COLO668 (cell line): ENCODE measurements around the gene MDM4.
"Not testable (repeated sequence)": the region's sequence is repeated elsewhere in the genome, so short reads cannot be mapped to it uniquely, and the experiment has no call there.

Experiments
- DNase-seq: peaks from one replicate; lab custom pipeline; 2025; ENCODE audit not compliant: unreplicated experiment; lab: John Stamatoyannopoulos, UW

Gene MDM4, protein sequence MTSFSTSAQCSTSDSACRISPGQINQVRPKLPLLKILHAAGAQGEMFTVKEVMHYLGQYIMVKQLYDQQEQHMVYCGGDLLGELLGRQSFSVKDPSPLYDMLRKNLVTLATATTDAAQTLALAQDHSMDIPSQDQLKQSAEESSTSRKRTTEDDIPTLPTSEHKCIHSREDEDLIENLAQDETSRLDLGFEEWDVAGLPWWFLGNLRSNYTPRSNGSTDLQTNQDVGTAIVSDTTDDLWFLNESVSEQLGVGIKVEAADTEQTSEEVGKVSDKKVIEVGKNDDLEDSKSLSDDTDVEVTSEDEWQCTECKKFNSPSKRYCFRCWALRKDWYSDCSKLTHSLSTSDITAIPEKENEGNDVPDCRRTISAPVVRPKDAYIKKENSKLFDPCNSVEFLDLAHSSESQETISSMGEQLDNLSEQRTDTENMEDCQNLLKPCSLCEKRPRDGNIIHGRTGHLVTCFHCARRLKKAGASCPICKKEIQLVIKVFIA

DNA sequence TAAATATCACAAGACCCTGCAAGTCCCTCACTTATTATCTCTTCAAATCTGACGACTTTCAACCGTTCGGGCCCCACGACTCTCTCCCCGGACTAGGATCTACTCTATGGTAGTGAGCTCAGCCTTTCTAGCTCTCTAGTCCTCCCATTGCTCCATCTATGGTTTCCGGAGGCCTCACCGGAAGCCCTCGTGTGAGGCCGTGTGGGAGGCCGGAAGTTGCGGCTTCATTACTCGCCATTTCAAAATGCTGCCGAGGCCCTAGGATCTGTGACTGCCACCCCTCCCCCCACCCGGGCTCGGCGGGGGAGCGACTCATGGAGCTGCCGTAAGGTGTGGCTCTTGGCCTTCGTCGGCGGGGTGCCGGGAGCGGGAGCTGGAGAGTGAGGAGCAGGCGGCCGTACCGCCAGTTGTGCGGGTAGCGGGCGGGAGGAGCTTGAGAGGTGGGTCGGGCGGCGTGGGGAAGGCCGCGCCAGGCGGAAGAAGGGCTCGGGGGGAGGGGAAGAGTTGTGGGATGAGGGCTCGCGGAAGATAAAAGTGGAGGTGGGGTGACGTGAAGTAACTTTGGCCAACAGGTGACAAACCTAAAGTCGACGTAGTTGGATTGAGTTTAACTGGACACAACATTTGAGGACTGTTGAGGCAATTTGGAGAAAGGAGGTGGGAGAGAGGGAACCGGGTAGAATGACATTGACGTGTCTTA, at the start of gene MDM4:
Gene MDM4, plus strand, starts transcription at position 227 of the 700 bp plus-strand sequence. CDS start 9,113 bp downstream, outside the sequence.
- DNase-seq: peak; percentile 97

DNA sequence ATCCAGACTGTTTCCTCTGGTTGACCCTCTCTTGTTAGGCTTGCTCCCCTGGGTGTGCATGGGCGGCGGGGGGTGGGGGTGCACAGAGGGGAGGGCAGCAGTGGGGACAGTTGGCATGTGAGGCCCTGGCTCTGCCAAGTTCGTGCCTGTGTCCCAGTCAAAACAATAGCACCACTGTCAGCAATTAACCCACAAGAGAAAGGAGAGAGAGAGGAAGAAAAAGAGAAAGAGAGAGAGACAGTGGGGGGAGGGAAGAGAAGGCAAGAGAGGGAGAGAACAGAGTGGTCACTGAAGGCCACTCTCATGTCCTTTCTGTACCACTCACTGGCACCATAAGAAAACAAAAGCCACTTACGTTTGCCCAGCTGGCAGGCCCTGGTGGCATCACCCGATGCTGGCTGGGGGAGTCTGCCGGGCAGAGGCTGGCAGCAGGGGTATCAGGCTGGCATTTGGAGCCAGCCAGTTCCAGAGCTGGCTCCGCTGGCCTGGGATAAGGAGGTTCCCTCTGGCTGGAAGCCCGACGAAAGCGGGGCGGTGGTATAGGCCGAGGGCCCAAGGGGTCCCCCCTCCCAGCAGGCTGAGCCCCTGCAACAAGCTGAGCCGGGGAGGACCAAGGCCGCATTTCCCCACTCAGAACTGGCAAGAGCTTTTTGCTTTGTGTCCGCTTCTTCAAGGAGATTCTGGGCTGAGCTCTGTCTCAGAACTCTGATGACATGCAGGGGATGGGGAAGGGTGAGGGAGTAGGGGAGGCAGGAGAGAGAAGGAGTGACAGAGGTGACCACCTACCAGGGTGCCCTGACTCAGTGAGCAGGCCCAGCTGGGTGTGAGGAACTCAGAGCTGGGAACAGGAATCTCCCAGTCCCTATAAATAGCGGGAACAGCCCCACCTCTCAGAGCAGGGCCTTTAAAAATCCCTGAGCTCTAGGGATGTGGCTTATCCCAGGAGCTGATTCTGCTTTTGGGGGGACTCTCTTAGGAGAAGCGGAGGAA, 49.5 kb upstream of the MDM4 start:
- no peak for DNase-seq

DNA sequence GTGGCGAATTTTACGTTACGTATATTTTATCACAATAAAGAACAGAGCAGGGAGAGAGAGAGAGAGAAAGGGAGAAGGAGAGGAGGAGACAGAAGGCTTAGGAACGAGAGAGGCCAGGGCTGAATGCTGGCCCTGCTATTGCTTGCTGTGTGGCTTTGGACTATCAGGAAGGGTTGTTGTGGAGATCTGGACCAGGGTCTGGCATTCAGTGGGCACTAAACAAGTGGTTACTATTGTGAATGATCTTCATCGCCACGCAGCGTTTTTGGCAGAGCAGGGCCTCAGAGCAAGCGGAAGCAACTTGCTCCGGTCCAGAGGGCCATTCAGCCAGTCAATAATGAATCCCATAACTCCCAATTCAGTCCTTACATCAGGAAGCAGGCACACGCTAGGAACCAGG, 48.0 kb upstream of the MDM4 start:
- DNase-seq: no peak

DNA sequence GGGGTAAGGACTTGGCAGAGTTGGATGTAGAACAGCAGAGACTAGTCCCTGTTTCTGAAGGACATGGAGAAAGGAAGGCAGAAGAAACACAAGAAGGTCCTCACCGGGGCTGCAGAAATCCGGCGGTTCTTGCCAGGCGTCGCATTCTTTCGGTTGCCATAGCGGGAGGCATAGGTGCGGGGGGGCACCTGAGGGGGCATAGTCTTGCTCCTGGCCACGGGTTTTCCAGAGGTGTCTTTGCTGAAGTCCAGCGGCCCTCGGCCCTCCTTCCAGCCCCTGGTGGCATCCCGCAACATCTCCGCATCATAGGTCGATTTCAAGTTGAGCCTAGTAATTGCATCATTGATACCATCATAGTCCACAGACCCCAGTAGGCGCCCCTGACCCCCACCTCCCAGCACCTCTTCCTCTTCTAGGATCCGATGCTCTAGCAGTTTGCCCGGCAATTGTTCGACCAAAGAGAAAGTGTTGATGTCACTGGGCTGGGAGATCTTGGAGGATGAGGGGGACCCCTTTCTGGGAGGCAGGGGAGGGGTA, 47.4 kb upstream of the MDM4 start:
- DNase-seq: no peak

DNA sequence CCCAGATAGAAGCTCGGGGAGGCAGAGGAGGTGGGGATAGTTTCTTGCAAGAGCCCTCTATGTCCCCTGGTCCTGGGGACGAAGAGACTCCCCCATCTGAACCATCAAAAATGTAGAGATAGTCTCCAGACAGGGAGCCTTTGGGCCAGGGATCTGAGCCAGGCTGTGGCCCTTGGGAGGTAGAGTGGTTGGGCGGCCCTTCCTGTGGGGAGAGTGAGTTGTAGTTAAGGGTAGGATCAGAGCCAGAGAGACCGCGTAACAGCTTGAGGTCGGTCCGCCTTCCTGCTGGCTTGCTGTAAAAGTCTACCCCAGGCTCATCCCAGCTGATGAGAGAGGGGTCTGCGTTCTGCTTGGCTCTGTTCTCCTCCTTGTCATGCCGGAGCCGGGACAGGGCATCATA, 46.9 kb upstream of the MDM4 start:
- no peak for DNase-seq

DNA sequence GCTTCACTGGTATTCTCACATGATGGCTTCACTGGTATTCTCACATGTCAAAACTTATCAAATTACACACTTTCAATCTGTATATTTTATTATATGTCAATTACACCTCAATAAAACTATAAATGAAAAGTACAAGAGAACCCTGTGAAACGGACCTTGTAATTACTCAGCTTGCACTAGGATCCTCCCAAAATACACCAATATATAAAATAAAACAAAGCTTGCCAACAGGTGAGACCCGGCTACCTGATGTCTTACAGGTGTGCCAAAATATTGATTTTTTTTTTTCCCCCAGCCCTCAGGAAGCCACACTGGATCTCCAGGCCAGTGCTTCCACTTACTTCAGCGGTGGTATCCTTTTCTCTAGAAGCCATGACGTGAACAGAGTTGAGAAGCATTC, 44.5 kb upstream of the MDM4 start:
- no peak for DNase-seq

DNA sequence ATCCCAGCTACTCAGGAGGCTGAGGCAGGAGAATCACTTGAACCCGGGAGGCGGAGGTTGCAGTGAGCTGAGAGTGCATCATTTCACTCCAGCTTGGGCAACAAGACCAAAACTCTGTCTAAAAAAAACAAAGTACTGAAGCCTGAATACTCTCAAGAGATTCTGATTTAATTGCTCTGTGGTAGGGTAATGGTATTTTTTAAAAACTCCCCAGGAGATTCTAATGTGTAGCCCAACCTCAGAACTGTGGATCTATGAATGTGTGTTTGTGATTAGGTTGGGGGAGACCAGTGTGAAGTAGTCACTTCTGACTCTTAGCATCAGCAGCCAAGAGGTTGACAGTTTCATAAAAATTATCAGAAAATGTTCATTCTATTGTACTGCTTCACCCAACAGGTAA, 43.5 kb upstream of the MDM4 start:
- DNase-seq: no peak

DNA sequence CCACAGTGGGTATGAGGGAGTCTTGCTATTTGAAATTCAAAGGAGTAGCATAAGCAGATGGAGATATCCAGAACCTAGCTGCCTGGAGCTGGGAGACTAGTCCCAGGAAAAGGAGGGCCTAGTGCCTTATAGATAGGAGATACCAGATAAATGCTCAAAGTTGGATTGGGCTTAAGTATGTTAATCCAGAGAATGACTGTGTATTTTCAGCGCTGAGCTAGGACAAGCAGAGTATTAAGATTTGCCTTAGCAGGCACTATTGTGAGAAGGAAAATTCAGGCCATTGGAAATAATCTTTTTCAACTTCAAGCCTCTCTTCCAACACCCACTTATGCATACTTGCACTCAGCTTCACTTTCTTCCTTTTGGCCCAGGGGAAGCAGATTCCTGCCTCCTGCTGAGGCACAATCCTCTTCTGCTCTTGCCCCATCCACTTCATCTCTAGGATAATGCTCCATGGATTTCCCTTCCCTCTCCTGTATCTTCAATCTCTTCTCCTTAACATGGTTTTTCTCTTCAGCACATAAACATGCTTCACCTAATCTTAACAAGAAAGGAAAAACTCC, 42.7 kb upstream of the MDM4 start:
- DNase-seq: no peak

DNA sequence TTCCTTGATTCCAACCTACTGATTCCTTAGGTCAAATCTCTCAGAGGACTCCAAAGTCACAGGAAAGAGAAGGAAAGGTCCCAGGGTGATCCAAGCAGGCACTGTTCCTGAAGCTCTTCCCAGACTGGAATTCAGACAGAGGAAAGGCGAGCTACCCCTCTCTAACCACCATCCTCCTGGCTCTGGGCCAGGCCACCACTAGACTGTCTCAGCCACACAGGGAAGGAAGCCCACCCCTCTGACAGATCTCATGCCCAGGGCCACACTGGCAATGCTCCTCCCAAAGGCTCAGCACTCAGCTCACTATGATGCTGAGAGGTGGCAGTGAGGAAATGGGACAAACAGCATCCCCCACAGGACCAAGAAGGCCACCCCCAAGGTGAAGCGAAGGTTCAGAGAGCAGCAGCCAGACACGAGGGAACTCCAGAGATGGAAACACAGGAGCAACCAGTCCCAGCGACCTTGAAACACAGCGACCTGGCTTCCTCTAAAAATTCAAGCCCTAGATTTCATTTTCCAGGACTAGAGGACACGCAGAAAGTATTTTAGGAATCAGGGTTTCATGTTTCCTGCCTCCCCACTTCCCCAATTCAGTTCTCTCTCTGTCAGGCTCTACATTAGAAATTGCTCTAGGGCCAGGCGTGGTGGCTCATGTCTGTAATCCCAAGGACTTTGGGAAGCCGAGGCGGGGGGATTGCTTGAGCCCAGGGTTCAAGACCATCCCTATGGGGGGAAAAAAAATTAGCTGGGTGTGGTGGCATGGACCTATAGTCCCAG, 40.4 kb upstream of the MDM4 start:
- DNase-seq: no peak

DNA sequence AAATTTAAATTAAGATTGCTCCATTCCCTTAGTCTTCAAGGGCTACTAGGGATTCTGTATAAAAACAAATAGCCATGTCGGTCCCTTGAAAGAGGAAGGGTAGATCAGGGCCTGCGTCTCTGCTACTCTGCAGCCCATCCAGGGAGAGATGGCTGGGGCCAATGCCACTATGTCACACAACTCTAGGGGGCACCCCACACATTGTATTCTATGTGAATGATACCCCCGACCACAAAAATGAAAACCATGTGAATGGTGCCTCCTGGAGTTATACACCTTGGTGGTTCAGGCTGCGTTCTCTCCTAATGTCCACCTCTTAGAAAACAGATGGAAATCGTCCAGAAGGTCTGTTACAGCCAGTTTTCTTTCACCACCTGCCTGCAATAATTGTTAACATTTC, 39.6 kb upstream of the MDM4 start:
- DNase-seq: no peak

DNA sequence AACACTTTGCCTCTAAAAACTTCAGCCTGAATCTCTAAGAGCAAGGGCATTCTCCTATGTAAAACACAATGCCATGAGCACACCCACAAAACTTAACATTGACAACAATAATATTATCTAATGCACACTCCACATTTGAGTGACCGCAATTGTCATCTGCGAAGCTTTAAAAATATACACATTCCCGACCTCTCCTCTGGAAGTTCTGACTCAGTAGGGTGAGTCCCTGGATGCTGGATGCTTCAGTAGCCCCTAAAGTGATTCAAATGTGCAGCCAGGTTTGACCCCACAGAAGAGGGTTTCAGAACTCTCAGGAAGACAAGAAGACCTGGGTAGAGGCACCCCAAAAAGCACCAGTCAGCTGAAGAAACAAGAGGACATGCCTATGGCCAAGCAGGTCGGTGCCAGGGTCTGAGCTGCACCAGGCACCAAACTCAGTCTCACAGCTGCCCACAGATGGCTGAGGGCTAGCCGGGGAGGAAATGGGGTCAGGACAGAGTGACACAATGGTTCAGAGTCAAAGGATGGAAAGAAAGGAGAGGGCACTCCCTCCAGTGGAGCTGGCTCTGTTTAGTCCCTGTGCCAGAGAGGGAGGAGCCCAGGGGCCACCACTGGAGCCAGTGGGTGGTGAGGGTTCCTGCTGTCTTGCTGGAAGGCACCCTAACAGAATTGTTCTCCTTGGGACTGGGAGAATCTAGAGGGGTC, 39.0 kb upstream of the MDM4 start:
- no peak for DNase-seq

DNA sequence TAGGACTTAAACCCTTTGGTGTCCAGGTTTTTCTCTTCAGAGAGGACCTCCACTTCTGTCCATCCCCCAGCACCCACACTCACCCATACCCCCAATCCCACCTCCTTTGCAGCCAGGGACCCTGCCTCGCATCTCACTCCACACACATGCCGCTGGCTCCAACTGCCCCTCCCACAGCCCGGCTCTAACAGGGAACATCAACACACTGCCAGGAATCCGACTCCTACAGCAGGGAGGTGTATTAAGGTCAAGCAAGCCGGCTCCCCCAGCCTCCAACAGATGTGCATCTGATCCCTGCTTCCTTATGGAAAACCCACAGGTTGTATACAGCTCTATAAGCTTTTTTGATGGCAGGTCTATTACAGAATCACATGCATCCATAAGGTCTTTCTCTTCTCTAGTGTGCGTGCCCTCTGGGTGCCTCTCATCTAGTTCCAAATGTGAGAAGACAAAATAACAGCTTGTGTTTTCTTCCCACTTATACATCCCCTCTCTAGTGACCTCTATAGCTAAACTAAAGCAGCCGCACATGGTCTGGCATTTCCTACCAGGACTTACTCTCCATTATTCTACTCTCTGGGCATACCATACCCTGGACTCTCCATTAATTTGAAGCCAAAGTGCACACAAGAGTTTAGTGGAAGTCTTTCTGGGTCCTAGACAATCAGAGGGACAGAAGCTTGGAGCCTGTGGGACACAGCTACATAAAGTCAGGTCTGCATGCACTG, 37.9 kb upstream of the MDM4 start:
- DNase-seq: no peak

DNA sequence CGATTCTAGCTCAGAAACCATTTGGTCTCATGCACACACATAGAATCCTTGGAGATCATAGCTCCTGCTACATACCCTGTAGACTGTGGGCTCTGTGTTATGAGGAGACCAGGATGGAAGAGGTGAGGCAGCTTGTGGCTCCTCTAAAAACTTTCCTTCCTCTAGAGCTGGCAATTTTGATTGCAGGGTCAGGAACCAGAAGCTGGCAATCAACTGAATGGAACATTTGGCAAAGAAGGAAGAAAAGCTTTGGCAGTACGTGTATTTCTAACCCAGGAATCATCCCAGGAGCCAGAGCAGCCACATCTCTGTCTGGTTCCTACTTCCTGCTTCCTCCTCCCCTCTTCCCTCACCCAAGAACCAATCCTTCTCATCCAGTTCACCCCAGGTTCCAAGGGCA, 37.3 kb upstream of the MDM4 start:
- no peak for DNase-seq

DNA sequence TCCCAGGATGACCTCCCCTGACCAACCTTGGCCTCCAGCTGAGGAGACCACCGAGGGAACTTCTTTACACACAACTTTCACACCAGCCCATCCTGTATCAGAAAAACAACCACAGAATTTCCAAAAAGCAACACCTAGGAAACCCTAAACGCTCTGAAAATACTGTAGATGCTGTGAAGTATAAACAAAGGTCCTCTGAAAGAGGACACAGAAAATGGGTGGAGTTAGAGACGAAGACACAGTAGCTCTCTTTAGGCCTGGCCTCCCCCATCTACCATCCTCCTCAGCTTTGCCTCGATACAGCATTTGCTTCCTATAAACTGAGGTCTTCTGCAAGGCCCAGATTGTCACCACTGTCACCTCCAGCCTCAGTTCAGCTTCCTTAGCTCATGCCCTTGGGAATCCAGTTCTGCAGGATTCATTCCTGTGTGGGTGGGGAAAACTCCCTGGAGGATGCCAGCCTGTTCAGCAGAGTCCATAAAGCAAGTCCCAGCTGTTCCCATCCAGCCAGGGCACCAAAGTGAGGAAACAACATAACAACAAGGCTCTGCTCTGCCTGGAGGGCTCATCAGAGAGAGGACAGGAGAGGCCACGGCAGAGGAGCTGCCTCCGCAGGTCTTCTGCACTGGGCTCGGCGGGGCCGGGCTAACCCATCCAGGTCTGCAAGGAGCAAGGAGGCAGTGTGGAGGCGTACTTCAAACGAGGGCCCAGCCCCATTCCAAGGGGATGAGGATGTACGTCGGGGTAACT, 36.6 kb upstream of the MDM4 start:
- DNase-seq: no peak

DNA sequence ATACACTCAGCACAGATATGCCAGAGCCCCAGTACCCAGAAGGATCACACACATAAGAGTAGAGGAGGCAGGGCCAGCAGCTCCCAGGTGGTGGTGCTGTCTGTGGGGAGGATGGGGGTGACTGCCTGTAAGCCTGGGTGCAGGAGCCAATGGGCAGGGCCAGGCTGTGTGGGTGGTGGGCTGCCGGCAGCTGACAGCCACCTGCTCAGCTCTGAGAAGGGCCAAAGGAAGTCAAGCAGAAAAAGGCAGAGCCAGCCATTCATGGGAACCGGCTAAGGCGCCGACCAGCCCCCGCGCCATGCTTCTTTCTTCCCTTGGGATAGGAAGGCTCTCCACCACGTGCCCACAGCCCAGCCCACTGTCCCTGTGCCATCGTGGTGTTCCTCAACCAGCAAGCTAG, 35.7 kb upstream of the MDM4 start:
- DNase-seq: no peak

DNA sequence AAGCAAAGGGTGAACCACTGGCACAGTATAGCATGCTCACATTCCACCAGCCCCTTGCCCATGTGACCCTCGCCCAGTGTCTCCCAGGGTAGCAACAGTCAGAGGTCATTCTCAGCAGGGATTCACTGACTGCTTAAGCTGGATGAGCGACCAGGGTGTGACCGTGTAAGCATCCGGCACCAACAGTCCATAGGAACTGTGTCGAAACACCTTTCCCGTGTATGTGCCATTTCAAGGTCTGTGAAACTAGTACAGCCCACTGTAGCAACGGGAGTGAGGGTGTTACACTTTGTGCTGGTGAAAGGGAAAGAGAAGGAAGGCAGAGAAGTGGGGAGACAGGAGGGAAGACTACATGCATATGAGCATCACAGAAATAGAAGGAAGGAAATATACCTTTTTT, 32.4 kb upstream of the MDM4 start:
- DNase-seq: no peak

DNA sequence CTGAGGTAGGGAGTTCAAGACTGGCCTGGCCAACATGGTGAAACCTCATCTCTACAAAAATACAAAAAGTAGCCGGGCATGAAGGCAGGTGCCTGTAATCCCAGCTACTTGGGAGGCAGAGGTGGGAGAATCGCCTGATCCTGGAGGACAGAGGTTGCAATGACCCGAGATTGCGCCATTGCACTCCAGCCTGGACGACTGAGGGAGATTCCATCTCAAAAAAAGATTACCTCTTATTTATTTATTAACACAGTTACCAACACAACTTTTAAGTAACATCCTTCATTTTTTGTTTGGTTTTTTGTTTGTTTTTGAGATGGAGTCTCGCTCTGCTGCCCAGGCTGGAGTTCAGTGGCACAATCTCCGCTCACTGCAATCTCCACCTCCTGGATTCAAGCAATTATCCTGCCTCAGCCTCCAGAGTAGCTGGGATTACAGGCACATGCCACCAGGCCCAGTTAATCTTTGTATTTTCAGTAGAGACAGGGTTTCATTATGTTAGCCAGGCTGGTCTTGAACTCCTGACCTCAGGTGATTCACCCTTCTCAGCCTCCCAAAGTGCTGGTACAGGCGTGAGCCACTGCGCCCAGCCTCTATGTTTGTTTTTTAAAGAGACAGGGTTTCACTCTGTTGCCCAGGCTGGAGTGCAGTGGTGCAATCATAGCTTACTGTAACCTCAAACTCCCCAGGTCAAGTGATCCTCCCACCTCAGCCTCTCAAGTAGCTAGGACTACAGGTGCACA, 29.5 kb upstream of the MDM4 start:
- not testable (repeated sequence) for DNase-seq
